SK-N-SH (cell line): Measurements from ENCODE around the gene PRKN. TPM values are rescaled to one million over a fixed set of nuclear protein-coding genes. Genes with fewer than 3 reads are reported as not detected.

Experiments used
- CTCF ChIA-PET: fragments of 300-600, 350-600 bp; formaldehyde crosslinking; extraction: SDS; loops from one replicate; lab custom pipeline; 2021; lab: Yijun Ruan, JAX
- POLR2A ChIA-PET: fragments of 350-600 bp; sonication (Branson Sonifier 250); formaldehyde crosslinking; extraction: SDS; loops from one replicate; lab custom pipeline; 2020; ENCODE audit warnings: antibody characterized with exemption, inconsistent platforms; lab: Yijun Ruan, JAX
- DNase-seq: peaks from one replicate; pipeline ENCODE4 v3.0.0; 2012
- H2AFZ ChIP-seq: fragments of 200-600 bp; sonication (generic); 2 replicates; pipeline ENCODE4 v1.8.1; 2016; ENCODE audit warnings: antibody characterized with exemption, mild to moderate bottlenecking, low read depth
- H3F3A ChIP-seq: fragments of 200-600 bp; sonication (generic); replicated peaks from 2 replicates; pipeline ENCODE3; 2016; ENCODE audit warnings: antibody characterized with exemption, mild to moderate bottlenecking; ENCODE audit not compliant: insufficient read depth
- H3K27ac ChIP-seq, 2 experiments: fragments of 200-500 bp in 1 of 2; fragments of 200-600 bp in 1 of 2; sonication (Bioruptor generic) in 1 of 2; sonication (generic), shearing (Covaris generic) in 1 of 2; 2 replicates each; pipeline versions ENCODE4 v1.5.1 to v1.6.1; 2014 to 2016; ENCODE audit warnings: low read depth in 2 of 2, inconsistent platforms in 1 of 2, low read length in 1 of 2, mild to moderate bottlenecking in 1 of 2, mixed read lengths in 1 of 2
- H3K27me3 ChIP-seq: fragments of 200-600 bp; sonication (generic), shearing (Covaris generic); 2 replicates; pipeline ENCODE4 v1.6.1; 2016; ENCODE audit warnings: mixed run types; ENCODE audit not compliant: insufficient read depth
- H3K36me3 ChIP-seq, 2 experiments: fragments of 200-500 bp in 1 of 2; fragments of 200-600 bp in 1 of 2; sonication (Bioruptor generic) in 1 of 2; sonication (generic) in 1 of 2; replicated peaks in 1 of 2; 2 replicates each; pipeline versions ENCODE3 to v1.5.1; 2014 to 2016; ENCODE audit warnings: low read length in 1 of 2, mild to moderate bottlenecking in 1 of 2; ENCODE audit not compliant: insufficient read depth in 2 of 2, control insufficient read depth in 1 of 2
- H3K4me1 ChIP-seq, 2 experiments: fragments of 200-500 bp in 1 of 2; fragments of 200-600 bp in 1 of 2; sonication (Bioruptor generic) in 1 of 2; sonication (generic), shearing (Covaris generic) in 1 of 2; 2 replicates each; pipeline versions ENCODE4 v1.5.1 to v1.6.1; 2014 to 2016; ENCODE audit warnings: low read depth in 1 of 2, low read length in 1 of 2, mixed run types in 1 of 2; ENCODE audit not compliant: insufficient read depth in 2 of 2, control insufficient read depth in 1 of 2
- H3K4me2 ChIP-seq: fragments of 200-600 bp; sonication (generic), shearing (Covaris generic); 2 replicates; pipeline ENCODE4 v1.6.1; 2017; ENCODE audit warnings: mixed run types
- H3K4me3 ChIP-seq, 2 experiments: fragments of 200-500 bp in 1 of 2; fragments of 200-600 bp in 1 of 2; sonication (Bioruptor generic) in 1 of 2; sonication (generic), shearing (Covaris generic) in 1 of 2; 2 replicates each; pipeline versions ENCODE4 v1.5.1 to v1.8.1; 2014 to 2016; ENCODE audit warnings: low read depth in 2 of 2, inconsistent platforms in 1 of 2, low read length in 1 of 2, mild to moderate bottlenecking in 1 of 2, mixed read lengths in 1 of 2, moderate library complexity in 1 of 2
- H3K79me2 ChIP-seq: fragments of 200-600 bp; sonication (generic); 2 replicates; pipeline ENCODE4 v1.8.1; 2017; ENCODE audit warnings: mild to moderate bottlenecking; ENCODE audit not compliant: insufficient read depth
- H3K9ac ChIP-seq: fragments of 200-600 bp; sonication (generic); 2 replicates; pipeline ENCODE4 v1.6.1; 2017; ENCODE audit warnings: mixed run types
- H3K9me2 ChIP-seq: fragments of 200-600 bp; sonication (generic); 2 replicates; pipeline ENCODE4 v1.6.1; 2017; ENCODE audit warnings: mixed run types
- H3K9me3 ChIP-seq: fragments of 200-600 bp; sonication (generic); 2 replicates; pipeline ENCODE4 v1.6.1; 2017; ENCODE audit warnings: mixed run types, mild to moderate bottlenecking, moderate library complexity
- H4K20me1 ChIP-seq: fragments of 200-600 bp; sonication (generic); 2 replicates; pipeline ENCODE4 v1.6.1; 2017; ENCODE audit warnings: mild to moderate bottlenecking, mixed run types; ENCODE audit not compliant: insufficient read depth
- EZH2phosphoT487 ChIP-seq: fragments of 200-600 bp; sonication (generic); IDR thresholded peaks from 2 replicates; pipeline ENCODE4 v1.6.1; 2017; ENCODE audit warnings: low read depth, mixed run types, mild to moderate bottlenecking, antibody characterized with exemption, moderate library complexity, borderline replicate concordance
- FOXJ3 ChIP-seq: sonication (generic); formaldehyde crosslinking; IDR thresholded peaks from 2 replicates; pipeline ENCODE4 v1.5.1; 2020; ENCODE audit warnings: mild to moderate bottlenecking, missing genetic modification reagents
- MEF2A ChIP-seq: IDR thresholded peaks from 2 replicates; pipeline ENCODE4 v1.4.0; 2012; ENCODE audit warnings: low read depth, borderline replicate concordance
- NRF1 ChIP-seq: IDR thresholded peaks from 2 replicates; pipeline ENCODE4 v1.6.1; 2012; ENCODE audit warnings: low read depth, mild to moderate bottlenecking, low read length
- PBX3 ChIP-seq: IDR thresholded peaks from 2 replicates; pipeline ENCODE4; 2012
- RCOR1 ChIP-seq: fragments of 150-350 bp; IDR thresholded peaks from 2 replicates; pipeline ENCODE4 v1.6.1; 2017; ENCODE audit warnings: antibody characterized with exemption, low read length
- TCF12 ChIP-seq: IDR thresholded peaks from 2 replicates; pipeline ENCODE4 v1.4.0; 2012
- TEAD4 ChIP-seq: IDR thresholded peaks from 2 replicates; pipeline ENCODE4 v1.4.0; 2012; ENCODE audit warnings: mild to moderate bottlenecking, borderline replicate concordance; ENCODE audit not compliant: insufficient read depth
- USF1 ChIP-seq: IDR thresholded peaks from 2 replicates; pipeline ENCODE4 v1.4.0; 2012; ENCODE audit warnings: low read depth, borderline replicate concordance
- YY1 ChIP-seq: IDR thresholded peaks from 2 replicates; pipeline ENCODE4 v1.4.0; 2012; ENCODE audit warnings: low read depth, mild to moderate bottlenecking
- WGBS: methylation state at CpG from one replicate; pipeline ENCODE4 v1.1.6; 2017; ENCODE audit warnings: low lambda C conversion rate; 5-methylcytosine and 5-hydroxymethylcytosine counted together
- polyA plus RNA-seq, 3 experiments: library from polyadenylated mRNA; depleted of rRNA; stranded (reverse); fragments of >200 nt; gene quantifications; 2 replicates each; pipeline ENCODE4 v1.2.3, GENCODE V29; 2012
- TF ChIP-seq, protein P1 (sequence below): IDR thresholded peaks from 2 replicates; pipeline ENCODE4 v1.6.1; 2012; ENCODE audit warnings: mild to moderate bottlenecking, low read depth, low read length, moderate library complexity
- TF ChIP-seq, protein P2 (sequence below): fragments of 200-600 bp; sonication (generic); IDR thresholded peaks from 2 replicates; pipeline ENCODE4 v1.6.1; 2017; ENCODE audit warnings: antibody characterized with exemption, mild to moderate bottlenecking, moderate library complexity
- TF ChIP-seq, protein P3 (sequence below): IDR thresholded peaks from 2 replicates; pipeline ENCODE4 v1.4.0; 2012; ENCODE audit warnings: low read depth

PRKN gene
- polyA plus RNA-seq, 1 of the 3 experiments (the other 2 are of a cell fraction), result 0.76 TPM

DNA sequence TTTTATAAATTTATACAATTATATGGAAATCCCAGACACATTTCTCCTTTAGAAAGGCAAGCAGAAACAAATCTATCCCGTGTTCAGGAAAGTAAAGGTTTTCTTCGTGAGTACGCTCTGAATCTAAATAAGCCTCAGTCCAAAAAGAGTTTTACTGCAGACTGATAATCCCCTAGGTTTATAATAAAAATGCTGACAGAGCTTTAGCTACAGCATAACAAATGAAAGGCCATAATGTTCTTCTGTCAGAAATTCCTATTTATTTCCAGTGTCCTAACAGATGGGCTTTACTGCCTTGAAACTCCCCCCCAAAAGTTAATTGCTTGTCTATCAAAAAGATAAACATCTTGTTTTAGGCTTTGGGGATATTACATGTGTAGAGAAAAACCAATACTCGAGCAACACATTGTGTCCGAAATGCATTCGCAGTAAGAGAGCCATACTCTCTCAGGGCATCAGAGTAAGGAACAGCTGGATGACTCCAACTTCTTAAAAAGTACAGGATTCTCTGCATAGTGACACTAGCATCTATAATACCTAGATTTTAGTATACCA is 109.0 kb downstream of the PRKN start (continued):
- TF ChIP-seq, protein P1, sequence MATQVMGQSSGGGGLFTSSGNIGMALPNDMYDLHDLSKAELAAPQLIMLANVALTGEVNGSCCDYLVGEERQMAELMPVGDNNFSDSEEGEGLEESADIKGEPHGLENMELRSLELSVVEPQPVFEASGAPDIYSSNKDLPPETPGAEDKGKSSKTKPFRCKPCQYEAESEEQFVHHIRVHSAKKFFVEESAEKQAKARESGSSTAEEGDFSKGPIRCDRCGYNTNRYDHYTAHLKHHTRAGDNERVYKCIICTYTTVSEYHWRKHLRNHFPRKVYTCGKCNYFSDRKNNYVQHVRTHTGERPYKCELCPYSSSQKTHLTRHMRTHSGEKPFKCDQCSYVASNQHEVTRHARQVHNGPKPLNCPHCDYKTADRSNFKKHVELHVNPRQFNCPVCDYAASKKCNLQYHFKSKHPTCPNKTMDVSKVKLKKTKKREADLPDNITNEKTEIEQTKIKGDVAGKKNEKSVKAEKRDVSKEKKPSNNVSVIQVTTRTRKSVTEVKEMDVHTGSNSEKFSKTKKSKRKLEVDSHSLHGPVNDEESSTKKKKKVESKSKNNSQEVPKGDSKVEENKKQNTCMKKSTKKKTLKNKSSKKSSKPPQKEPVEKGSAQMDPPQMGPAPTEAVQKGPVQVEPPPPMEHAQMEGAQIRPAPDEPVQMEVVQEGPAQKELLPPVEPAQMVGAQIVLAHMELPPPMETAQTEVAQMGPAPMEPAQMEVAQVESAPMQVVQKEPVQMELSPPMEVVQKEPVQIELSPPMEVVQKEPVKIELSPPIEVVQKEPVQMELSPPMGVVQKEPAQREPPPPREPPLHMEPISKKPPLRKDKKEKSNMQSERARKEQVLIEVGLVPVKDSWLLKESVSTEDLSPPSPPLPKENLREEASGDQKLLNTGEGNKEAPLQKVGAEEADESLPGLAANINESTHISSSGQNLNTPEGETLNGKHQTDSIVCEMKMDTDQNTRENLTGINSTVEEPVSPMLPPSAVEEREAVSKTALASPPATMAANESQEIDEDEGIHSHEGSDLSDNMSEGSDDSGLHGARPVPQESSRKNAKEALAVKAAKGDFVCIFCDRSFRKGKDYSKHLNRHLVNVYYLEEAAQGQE, result no peak
- TF ChIP-seq TCF12, result no peak
- TF ChIP-seq YY1, result no peak
- TF ChIP-seq USF1, result no peak
- TF ChIP-seq FOXJ3, result no peak
- TF ChIP-seq RCOR1, result no peak
- no peak for TF ChIP-seq MEF2A
- TF ChIP-seq, all 33 proteins: peak for 0

DNA sequence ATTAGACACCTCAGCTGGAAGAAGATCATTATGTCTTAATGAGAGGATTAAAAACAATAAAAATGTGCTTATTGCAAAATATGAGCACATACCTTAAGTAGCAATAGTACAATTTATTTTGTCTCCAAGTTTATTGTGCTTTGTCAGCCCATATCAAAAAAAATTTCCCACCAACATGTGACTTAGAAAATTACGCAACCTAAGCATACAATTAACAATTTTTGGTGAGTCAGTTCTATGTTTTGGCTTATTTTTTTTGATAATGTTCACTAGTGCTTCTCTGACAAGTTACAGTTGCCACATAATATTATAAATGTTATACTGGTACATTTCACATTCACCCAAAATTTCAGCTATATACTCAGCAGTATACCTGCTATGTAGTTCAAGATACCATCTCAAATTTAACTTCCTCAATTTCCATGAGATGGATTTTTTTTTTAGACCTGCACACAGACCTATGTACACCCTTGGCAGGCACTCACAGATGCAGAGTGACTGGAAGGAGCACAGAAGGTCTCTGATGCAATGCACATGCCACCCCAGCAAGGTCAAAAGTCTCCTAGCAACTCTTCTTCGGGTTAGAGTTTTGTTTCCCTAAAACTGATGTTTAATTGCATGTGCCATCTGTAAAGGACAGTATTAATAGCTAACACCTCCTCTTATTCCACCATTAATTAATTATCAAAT is 112.4 kb downstream of the PRKN start:
- H3K9me2 ChIP-seq, result no peaks in the 10 kb centered on the region
- POLR2A ChIA-PET, result no interaction called here
- 37% methylated on average over 2 of the region's 2 CpGs for WGBS
- no peaks in the 10 kb centered on the region; a peak in 1 of 4 replicates for H3K4me1 ChIP-seq
- no peak overlapping the region for H2AFZ ChIP-seq
- DNase-seq, result no peak
- no peaks in the 10 kb centered on the region for H3K79me2 ChIP-seq
- H4K20me1 ChIP-seq, result no peaks in the 10 kb centered on the region
- TF ChIP-seq EZH2phosphoT487 (no peak), RCOR1 (no peak), PBX3 (no peak), FOXJ3 (no peak), TEAD4 (no peak), NRF1 (no peak)
- TF ChIP-seq, protein P1, result no peak
- TF ChIP-seq, protein P2, sequence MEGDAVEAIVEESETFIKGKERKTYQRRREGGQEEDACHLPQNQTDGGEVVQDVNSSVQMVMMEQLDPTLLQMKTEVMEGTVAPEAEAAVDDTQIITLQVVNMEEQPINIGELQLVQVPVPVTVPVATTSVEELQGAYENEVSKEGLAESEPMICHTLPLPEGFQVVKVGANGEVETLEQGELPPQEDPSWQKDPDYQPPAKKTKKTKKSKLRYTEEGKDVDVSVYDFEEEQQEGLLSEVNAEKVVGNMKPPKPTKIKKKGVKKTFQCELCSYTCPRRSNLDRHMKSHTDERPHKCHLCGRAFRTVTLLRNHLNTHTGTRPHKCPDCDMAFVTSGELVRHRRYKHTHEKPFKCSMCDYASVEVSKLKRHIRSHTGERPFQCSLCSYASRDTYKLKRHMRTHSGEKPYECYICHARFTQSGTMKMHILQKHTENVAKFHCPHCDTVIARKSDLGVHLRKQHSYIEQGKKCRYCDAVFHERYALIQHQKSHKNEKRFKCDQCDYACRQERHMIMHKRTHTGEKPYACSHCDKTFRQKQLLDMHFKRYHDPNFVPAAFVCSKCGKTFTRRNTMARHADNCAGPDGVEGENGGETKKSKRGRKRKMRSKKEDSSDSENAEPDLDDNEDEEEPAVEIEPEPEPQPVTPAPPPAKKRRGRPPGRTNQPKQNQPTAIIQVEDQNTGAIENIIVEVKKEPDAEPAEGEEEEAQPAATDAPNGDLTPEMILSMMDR, result no peak
- TF ChIP-seq, protein P3, sequence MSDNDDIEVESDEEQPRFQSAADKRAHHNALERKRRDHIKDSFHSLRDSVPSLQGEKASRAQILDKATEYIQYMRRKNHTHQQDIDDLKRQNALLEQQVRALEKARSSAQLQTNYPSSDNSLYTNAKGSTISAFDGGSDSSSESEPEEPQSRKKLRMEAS, result no peak
- TF ChIP-seq, all 33 proteins: peak for 0
- no peak overlapping the region for H3K9ac ChIP-seq
- CTCF ChIA-PET, result no interaction called here
- H3K36me3 ChIP-seq, result no peaks in the 10 kb centered on the region
- no peaks in the 10 kb centered on the region for H3F3A ChIP-seq
- no peak overlapping the region for H3K4me2 ChIP-seq
- no peaks in the 10 kb centered on the region for H3K27me3 ChIP-seq
- H3K4me3 ChIP-seq, result no peak overlapping the region
- H3K27ac ChIP-seq, result no peak overlapping the region
- no peaks in the 10 kb centered on the region for H3K9me3 ChIP-seq
